ENCODE results near the gene OR8J1.

DNA sequence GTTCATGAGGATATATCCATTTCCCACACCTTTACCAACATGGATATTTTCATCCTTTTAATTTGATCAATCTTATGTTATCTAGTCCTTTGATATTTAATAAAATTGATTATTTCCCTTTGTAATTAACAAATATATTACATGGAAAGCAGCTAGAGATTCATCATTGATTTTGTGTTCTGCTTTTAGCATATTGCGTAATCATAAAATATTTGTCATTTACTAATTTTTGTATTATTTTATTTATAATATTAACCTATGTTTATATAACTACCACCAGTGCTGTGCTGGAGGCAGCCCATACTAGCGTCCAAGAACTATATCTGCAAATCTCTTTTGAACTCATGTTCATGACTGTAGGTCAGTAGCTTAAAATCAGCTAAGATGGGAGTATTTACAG is 26.0 kb downstream of the OR8J1 start:
- TF ChIP-seq, protein P1, sequence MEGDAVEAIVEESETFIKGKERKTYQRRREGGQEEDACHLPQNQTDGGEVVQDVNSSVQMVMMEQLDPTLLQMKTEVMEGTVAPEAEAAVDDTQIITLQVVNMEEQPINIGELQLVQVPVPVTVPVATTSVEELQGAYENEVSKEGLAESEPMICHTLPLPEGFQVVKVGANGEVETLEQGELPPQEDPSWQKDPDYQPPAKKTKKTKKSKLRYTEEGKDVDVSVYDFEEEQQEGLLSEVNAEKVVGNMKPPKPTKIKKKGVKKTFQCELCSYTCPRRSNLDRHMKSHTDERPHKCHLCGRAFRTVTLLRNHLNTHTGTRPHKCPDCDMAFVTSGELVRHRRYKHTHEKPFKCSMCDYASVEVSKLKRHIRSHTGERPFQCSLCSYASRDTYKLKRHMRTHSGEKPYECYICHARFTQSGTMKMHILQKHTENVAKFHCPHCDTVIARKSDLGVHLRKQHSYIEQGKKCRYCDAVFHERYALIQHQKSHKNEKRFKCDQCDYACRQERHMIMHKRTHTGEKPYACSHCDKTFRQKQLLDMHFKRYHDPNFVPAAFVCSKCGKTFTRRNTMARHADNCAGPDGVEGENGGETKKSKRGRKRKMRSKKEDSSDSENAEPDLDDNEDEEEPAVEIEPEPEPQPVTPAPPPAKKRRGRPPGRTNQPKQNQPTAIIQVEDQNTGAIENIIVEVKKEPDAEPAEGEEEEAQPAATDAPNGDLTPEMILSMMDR (IDR thresholded peaks at IDR 0.05) = no peak
- TF ChIP-seq NFIC (IDR thresholded peaks at IDR 0.05; ENCODE audit: borderline replicate concordance) (no peak), YY1 (IDR thresholded peaks at IDR 0.05; ENCODE audit: low read depth) (no peak)
- TF ChIP-seq, protein P2, sequence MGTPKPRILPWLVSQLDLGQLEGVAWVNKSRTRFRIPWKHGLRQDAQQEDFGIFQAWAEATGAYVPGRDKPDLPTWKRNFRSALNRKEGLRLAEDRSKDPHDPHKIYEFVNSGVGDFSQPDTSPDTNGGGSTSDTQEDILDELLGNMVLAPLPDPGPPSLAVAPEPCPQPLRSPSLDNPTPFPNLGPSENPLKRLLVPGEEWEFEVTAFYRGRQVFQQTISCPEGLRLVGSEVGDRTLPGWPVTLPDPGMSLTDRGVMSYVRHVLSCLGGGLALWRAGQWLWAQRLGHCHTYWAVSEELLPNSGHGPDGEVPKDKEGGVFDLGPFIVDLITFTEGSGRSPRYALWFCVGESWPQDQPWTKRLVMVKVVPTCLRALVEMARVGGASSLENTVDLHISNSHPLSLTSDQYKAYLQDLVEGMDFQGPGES (IDR thresholded peaks at IDR 0.05; ENCODE audit: low read depth, low read length) = no peak

Data from SK-N-SH (cell line).